HUDEP-2 (cell line): ENCODE data around the gene ZNF81.
"Not testable (repeated sequence)": the region's sequence is repeated elsewhere in the genome, so short reads cannot be mapped to it uniquely, and the experiment has no call there.

Experiments used
- DNase-seq, 76 experiments: peaks; one replicate each; lab custom pipeline; 2025; ENCODE audit not compliant: unreplicated experiment in 76 of 76; lab: John Stamatoyannopoulos, UW

Gene ZNF81

GRCh38 chrX:47918274-47918673 lies 81.6 kb downstream of the ZNF81 start:
- no peak for DNase-seq

- no peak for DNase-seq
Observed at GRCh38 chrX:47927212-47927611, 90.5 kb downstream of the ZNF81 start.

DNA sequence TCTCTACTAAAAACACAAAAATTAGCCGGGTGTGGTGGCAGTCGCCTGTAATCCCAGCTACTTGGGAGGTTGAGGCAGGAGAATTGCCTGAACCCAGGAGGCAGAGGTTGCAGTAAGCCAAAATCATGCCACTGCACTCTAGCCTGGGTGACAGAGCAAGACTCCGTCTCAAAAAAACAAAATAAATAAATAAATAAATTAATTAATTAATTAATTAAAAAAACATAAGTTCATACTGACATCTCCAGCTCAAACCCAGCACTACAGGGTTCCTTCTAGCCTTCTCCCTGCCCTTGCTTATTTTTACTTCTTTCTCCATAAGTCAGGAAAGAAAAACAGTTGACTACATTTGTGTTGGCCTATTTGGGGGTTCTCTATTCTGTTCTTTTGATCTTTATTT lies 95.3 kb downstream of the ZNF81 start:
- not testable (repeated sequence) for DNase-seq

DNA sequence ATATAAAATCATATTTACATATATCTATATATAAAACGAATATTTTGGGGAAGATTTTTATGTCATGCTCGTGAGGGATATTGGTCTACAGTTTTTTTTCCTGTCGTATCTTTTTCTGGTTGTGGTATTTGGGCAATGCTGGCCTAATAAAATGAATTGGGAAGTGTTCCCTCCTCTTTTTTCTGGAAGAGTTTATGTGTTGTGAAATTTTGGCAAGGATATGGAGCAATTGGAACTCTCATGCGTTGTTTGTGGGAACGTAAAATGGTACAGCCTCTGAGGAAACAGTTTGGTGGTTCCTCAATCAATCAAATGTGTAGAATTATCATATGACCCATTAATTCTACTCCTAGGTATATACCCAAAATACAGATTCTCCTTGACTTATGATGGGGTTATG lies 97.2 kb downstream of the ZNF81 start:
- no peak for DNase-seq

- peak in 42 of 76 experiments; percentile 0 to 56 (median 20) for DNase-seq
Observed at GRCh38 chrX:47936224-47936939, 99.7 kb downstream of the ZNF81 start.

DNA sequence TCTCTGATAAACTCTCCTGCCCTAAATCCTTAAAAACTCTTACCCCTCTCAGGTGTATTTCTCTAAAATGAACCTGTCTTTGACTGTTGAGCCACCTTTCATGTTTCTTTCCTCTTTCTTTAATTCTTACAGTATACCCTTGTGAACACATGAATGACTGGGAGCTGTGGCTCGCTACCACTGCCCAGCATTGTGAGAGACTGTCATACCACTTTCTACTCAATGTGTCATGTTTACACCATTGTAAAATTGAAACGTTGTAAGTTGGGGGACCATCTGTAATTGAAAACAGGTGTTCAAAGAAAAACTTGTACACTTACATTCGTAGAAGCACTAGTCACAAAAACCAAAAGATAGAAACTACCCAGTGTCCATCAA lies 100.2 kb downstream of the ZNF81 start:
- DNase-seq: no peak

GRCh38 chrX:47940448-47940847 lies 103.7 kb downstream of the ZNF81 start:
- DNase-seq: no peak

DNA sequence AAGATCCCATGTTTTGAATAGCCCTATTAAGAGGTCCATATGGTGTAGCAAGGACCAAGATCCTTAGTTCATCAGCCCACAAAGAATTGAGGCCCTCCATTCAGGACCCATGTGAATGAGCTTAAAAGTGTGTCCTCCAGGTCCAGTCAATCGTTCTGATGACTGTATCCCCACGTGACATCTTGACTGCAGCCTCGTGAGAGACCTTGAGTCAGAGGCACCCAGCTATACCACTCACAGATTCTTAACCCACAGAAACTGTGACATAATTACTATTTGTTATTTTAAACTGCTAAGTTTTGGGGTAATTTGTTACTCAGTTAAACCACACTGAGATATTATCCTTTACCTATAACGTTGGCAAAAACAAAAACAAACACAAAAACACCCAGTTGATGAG lies 104.7 kb downstream of the ZNF81 start:
- DNase-seq: no peak

DNA sequence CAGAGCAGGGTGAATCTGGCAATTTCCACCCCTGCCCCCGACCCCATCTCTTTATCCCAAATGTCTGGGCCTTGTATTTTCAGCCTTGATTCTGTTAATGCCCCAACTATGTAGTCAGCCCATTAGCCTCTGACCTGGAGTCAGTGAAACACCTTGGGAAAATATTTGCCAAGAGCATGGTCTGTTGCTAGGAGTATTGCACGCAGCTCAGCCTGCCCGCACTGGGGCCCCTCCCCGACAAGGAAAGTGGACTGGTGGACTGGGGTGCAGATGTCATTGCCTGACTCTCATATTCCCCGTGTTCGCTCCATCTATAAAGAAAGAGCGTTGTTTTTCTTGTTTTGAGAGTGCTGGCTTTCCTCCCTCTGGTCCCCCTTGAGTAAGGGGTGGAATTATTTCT lies 118.6 kb downstream of the ZNF81 start:
- not testable (repeated sequence) for DNase-seq

DNA sequence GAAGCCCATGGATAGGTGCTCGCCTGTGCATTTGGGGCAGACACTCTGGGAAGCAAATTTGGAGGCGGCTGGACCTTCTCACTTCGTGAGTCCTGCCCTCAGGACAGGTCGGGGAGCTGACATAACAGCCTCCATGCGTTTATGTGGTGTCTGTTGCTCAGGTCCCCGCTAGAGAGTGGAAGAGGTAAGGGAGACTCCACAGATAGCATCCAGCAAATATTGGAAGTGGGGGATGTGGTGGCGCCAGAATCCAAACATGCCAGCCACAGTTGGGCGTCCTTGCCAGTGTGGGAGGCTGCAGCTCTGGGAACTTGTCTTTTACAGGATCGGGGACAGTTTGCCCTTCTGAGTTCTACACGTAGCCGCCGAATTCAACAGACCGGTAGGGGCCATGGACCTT lies 119.3 kb downstream of the ZNF81 start:
- DNase-seq: no peak

DNA sequence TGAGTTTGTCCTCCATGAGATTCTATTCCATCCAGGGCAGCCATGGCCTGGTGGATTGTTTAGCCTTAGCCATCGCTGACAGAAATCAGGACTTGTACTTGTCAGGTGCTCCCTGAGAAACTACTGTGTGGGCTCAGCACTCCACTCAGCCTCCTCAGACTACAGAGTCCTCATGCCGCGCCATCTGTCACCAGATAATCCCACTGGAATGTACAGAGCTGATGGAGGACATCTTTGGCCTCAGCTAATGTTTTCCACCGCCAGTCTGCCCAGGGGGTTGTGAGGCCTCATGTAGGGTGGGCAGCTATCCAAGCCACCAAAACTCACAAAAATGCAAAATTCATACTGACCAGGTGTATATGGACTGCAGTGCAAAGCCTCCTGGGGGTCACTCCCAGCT lies 121.5 kb downstream of the ZNF81 start:
- not testable (repeated sequence) for DNase-seq

- DNase-seq: peak in 5 of 76 experiments; percentile 0 to 9 (median 1)
Observed at GRCh38 chrX:47958761-47959342, 122.2 kb downstream of the ZNF81 start.

DNA sequence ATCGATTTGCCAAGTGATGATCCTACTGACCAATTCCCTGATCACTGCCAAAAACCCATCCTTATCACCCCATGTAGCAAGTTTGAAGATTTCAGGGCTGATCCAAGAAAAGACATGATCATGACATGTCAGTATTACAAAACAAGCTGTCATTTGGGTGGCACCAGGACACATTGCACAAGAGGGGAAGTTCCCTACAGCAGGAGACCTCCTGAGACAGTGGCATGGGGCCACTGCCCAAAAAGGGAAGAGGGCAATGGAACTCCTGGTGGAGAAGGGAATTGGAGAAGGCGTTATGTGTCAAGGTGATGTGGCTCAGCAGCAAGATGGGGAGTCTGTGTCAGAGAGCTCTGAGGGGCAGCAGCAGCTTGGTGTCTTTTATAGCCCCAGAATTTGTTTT lies 123.7 kb downstream of the ZNF81 start:
- no peak for DNase-seq

DNA sequence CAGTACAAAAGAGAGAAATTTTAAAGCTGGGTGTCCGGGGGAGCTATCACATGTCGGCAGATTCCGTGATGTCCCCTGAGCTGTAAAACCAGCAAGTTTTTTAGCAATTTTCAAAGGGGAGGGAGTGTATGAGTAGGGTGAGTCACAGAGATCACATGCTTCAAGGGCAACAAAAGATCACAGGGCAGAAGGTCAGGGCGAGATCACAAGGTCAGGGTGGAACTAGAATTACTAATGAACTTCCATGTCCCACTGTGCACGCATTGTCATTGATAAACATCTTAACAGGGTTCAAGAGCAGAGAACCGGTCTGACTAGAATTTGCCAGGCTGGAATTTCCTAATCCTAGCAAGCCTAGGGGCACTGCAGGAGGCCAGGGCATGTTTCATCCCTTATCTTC lies 125.1 kb downstream of the ZNF81 start:
- DNase-seq: not testable (repeated sequence)

DNA sequence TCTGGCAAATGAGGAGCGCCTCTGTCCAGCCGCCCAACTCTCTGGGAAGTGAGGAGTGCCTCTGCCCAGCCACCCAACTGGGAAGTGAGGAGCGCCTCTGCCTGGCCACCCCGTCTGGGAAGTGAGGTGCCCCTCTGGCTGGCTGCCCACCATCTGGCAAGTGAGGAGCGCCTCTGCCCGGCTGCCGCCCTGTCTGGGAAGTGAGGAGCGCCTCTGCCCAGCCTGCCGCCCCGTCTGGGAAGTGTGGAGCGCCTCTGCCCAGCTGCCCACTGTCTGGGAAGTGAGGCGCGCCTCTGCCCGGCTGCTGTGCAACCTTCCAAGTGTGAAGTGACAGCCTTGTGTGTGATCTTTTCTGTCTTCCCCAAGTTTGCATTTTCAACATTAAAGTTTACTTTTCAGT lies 128.8 kb downstream of the ZNF81 start:
- DNase-seq: not testable (repeated sequence)
